Fibroblast of lung (primary cell): ENCODE results near the gene PIGK. TPM values are rescaled to one million over a fixed set of nuclear protein-coding genes. Genes with fewer than 3 reads are reported as not detected.

Source experiments
- DNase-seq, 2 donors: peaks; one replicate each; pipeline versions ENCODE4 v3.0.0 to v3.0.0-alpha.2; 2010; ENCODE audit warnings: low read depth in 2 of 2
- H2AFZ ChIP-seq: 2 replicates; pipeline ENCODE4 v1.5.1; 2012; ENCODE audit warnings: low read length, control low read depth, inconsistent platforms
- H3K27ac ChIP-seq: 2 replicates; pipeline ENCODE4 v1.5.1; 2011; ENCODE audit warnings: low read length, control low read depth; ENCODE audit not compliant: insufficient read depth
- H3K27me3 ChIP-seq: 2 replicates; pipeline ENCODE4 v1.5.1; 2011; ENCODE audit warnings: mild to moderate bottlenecking, low read length; ENCODE audit not compliant: control insufficient read depth, insufficient read depth
- H3K36me3 ChIP-seq: 2 replicates; pipeline ENCODE4 v1.5.1; 2011; ENCODE audit warnings: low read length; ENCODE audit not compliant: control insufficient read depth, insufficient read depth
- H3K4me1 ChIP-seq: 2 replicates; pipeline ENCODE4 v1.5.1; 2011; ENCODE audit warnings: low read length; ENCODE audit not compliant: control insufficient read depth, insufficient read depth; ENCODE audit errors: extremely low read depth
- H3K4me2 ChIP-seq: 2 replicates; pipeline ENCODE4 v1.5.1; 2011; ENCODE audit warnings: low read length, control low read depth; ENCODE audit not compliant: insufficient read depth; ENCODE audit errors: extremely low read depth
- H3K4me3 ChIP-seq, 4 experiments: fragments of 200-600 bp in 1 of 4; sonication (generic) in 1 of 4; replicated peaks in 1 of 4; 2 replicates each; pipeline ENCODE4 v1.5.1; 2011 to 2016; ENCODE audit warnings: low read length in 4 of 4, low read depth in 3 of 4, mild to moderate bottlenecking in 3 of 4, control low read depth in 2 of 4, inconsistent platforms in 1 of 4, mixed read lengths in 1 of 4; ENCODE audit not compliant: insufficient read depth in 1 of 4; ENCODE audit errors: control extremely low read depth in 1 of 4
- H3K79me2 ChIP-seq: 2 replicates; pipeline ENCODE4 v1.5.1; 2012; ENCODE audit warnings: mild to moderate bottlenecking, low read length, inconsistent platforms; ENCODE audit not compliant: control insufficient read depth, insufficient read depth
- H3K9ac ChIP-seq: 2 replicates; pipeline ENCODE4 v1.5.1; 2011; ENCODE audit warnings: mild to moderate bottlenecking, low read length, control low read depth; ENCODE audit not compliant: insufficient read depth
- H3K9me3 ChIP-seq: 2 replicates; pipeline ENCODE4 v1.5.1; 2012; ENCODE audit warnings: low read depth, low read length; ENCODE audit not compliant: control insufficient read depth, insufficient read depth
- H4K20me1 ChIP-seq: 2 replicates; pipeline ENCODE4 v1.5.1; 2011; ENCODE audit warnings: low read length; ENCODE audit not compliant: control insufficient read depth, insufficient read depth; ENCODE audit errors: extremely low read depth
- EZH2 ChIP-seq: IDR thresholded peaks from 2 replicates; pipeline ENCODE4 v1.5.1; 2012; ENCODE audit warnings: low read length, control low read depth, mild to moderate bottlenecking; ENCODE audit errors: missing control alignments
- polyA plus RNA-seq, 2 donors: library from polyadenylated mRNA; depleted of rRNA in 1 of 2; stranded (reverse) in 1 of 2; unstranded in 1 of 2; fragments of >200 nt; gene quantifications; 2 replicates each; pipeline ENCODE4 v1.2.1, GENCODE V29; 2011 to 2012; ENCODE audit warnings: missing spikeins in 1 of 2
- total RNA-seq: library from RNA; depleted of rRNA; stranded (reverse); fragments of >200 nt; gene quantifications from 2 replicates; pipeline ENCODE4 v1.2.1, GENCODE V29; 2014
- TF ChIP-seq, protein P1 (sequence below), 2 donors: IDR thresholded peaks in 1 of 2; conservative IDR thresholded peaks in 1 of 2; 1 replicate in 1 of 2; 2 replicates in 1 of 2; pipeline ENCODE4 v1.5.1; 2011 to 2012; ENCODE audit warnings: low read length in 2 of 2, control low read depth in 1 of 2, inconsistent platforms in 1 of 2, low read depth in 1 of 2, mild to moderate bottlenecking in 1 of 2

PIGK gene
- total and polyA plus RNA-seq, 2 donors (not counting 1 experiment from before 2014, with no cell fraction given) = 55.7 to 58.7 TPM

- no peak overlapping the region for H3K9ac ChIP-seq
- H3K27me3 ChIP-seq = no peaks in the 10 kb centered on the region
- H3K4me1 ChIP-seq = no peaks in the 10 kb centered on the region
- TF ChIP-seq EZH2 = no peak
- DNase-seq = no peak
- H3K9me3 ChIP-seq = no peaks in the 10 kb centered on the region
- H2AFZ ChIP-seq = no peak overlapping the region
- no peaks in the 10 kb centered on the region for H3K36me3 ChIP-seq
- no peaks in the 10 kb centered on the region for H3K79me2 ChIP-seq
- H3K4me3 ChIP-seq = no peak overlapping the region
- no peak overlapping the region for H3K4me2 ChIP-seq
- no peaks in the 10 kb centered on the region for H4K20me1 ChIP-seq
- H3K27ac ChIP-seq = no peak overlapping the region
Measured at GRCh38 chr1:77040826-77041225, 178.4 kb downstream of the PIGK start.

GRCh38 chr1:77039739-77040138 lies 179.5 kb downstream of the PIGK start:
- H4K20me1 ChIP-seq = no peaks in the 10 kb centered on the region
- no peak overlapping the region for H3K27ac ChIP-seq
- no peaks in the 10 kb centered on the region for H3K27me3 ChIP-seq
- no peak overlapping the region for H2AFZ ChIP-seq
- no peak overlapping the region for H3K4me3 ChIP-seq
- TF ChIP-seq, protein P1, sequence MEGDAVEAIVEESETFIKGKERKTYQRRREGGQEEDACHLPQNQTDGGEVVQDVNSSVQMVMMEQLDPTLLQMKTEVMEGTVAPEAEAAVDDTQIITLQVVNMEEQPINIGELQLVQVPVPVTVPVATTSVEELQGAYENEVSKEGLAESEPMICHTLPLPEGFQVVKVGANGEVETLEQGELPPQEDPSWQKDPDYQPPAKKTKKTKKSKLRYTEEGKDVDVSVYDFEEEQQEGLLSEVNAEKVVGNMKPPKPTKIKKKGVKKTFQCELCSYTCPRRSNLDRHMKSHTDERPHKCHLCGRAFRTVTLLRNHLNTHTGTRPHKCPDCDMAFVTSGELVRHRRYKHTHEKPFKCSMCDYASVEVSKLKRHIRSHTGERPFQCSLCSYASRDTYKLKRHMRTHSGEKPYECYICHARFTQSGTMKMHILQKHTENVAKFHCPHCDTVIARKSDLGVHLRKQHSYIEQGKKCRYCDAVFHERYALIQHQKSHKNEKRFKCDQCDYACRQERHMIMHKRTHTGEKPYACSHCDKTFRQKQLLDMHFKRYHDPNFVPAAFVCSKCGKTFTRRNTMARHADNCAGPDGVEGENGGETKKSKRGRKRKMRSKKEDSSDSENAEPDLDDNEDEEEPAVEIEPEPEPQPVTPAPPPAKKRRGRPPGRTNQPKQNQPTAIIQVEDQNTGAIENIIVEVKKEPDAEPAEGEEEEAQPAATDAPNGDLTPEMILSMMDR (conservative IDR thresholded peaks at IDR 0.05 in 1 of 2, IDR thresholded peaks at IDR 0.05 in 1 of 2; ENCODE audit: low read depth in 1 of 2, low read length in 2 of 2) = no peak
- TF ChIP-seq EZH2 = no peak
- no peak overlapping the region for H3K4me2 ChIP-seq
- no peaks in the 10 kb centered on the region for H3K9me3 ChIP-seq
- H3K36me3 ChIP-seq = no peaks in the 10 kb centered on the region
- no peaks in the 10 kb centered on the region for H3K4me1 ChIP-seq
- H3K9ac ChIP-seq = no peak overlapping the region
- H3K79me2 ChIP-seq = no peaks in the 10 kb centered on the region
- peak; percentile 96 to 98 for DNase-seq

GRCh38 chr1:77039111-77039510 lies 180.1 kb downstream of the PIGK start:
- Histone ChIP-seq H3K36me3 (no peaks in the 10 kb centered on the region), H3K27ac (no peak overlapping the region), H3K9ac (no peak overlapping the region), H4K20me1 (no peaks in the 10 kb centered on the region), H3K4me3 (no peak overlapping the region), H3K27me3 (no peaks in the 10 kb centered on the region), H3K4me1 (no peaks in the 10 kb centered on the region), H3K79me2 (no peaks in the 10 kb centered on the region), H3K9me3 (no peaks in the 10 kb centered on the region), H2AFZ (no peak overlapping the region), H3K4me2 (no peak overlapping the region)
- no peak for DNase-seq
- TF ChIP-seq, protein P1 (conservative IDR thresholded peaks at IDR 0.05 in 1 of 2, IDR thresholded peaks at IDR 0.05 in 1 of 2; ENCODE audit: low read depth in 1 of 2, low read length in 2 of 2) = no peak
- no peak for TF ChIP-seq EZH2

Other genes starting within 250 kb of the PIGK start
- 21.6 and 87.7 TPM in 2 replicates for gene AK5, start 62.6 kb upstream of the PIGK start, total RNA-seq
- 37.9 and 67.6 TPM in 2 replicates for gene AK5, start 62.6 kb upstream of the PIGK start, polyA plus RNA-seq